GM23338 (cell line): Measurements from ENCODE around the gene VILL. TPM values are rescaled to one million over a fixed set of nuclear protein-coding genes. Genes with fewer than 3 reads are reported as not detected.

ENCODE experiments used
- ATAC-seq: fragments of 200-7000 bp; cut with Tn5 transposase; 3 replicates; pipeline ENCODE4 v1.9.1; 2020
- DNase-seq: peaks from one replicate; pipeline ENCODE4 v3.0.0-alpha.2; 2015; ENCODE audit warnings: low spot score
- H2AFZ ChIP-seq: fragments of 200-600 bp; sonication (generic); 2 replicates; pipeline ENCODE4 v1.8.0; 2016; ENCODE audit warnings: antibody characterized with exemption, mild to moderate bottlenecking, moderate library complexity
- H3F3A ChIP-seq: fragments of 200-600 bp; sonication (generic); replicated peaks from 2 replicates; pipeline ENCODE4 v1.8.0; 2017; ENCODE audit warnings: antibody characterized with exemption, mixed run types, low read depth
- H3K27ac ChIP-seq: fragments of 200-600 bp; sonication (generic); 2 replicates; pipeline ENCODE4 v1.6.1; 2016; ENCODE audit warnings: low read depth
- H3K27me3 ChIP-seq: fragments of 200-600 bp; sonication (generic); 2 replicates; pipeline ENCODE4 v1.8.0; 2016; ENCODE audit warnings: mild to moderate bottlenecking, mixed run types, moderate library complexity; ENCODE audit not compliant: insufficient read depth
- H3K36me3 ChIP-seq: fragments of 200-600 bp; sonication (generic); 2 replicates; pipeline ENCODE4 v1.8.0; 2016; ENCODE audit warnings: mild to moderate bottlenecking; ENCODE audit not compliant: insufficient read depth
- H3K4me1 ChIP-seq: fragments of 200-600 bp; sonication (generic); 2 replicates; pipeline ENCODE4 v1.8.0; 2016; ENCODE audit warnings: mild to moderate bottlenecking, moderate library complexity; ENCODE audit not compliant: insufficient read depth
- H3K4me2 ChIP-seq: fragments of 200-600 bp; sonication (generic); 2 replicates; pipeline ENCODE4 v1.7.1; 2017; ENCODE audit warnings: mixed run types
- H3K4me3 ChIP-seq: fragments of 200-600 bp; sonication (generic); 2 replicates; pipeline ENCODE4 v1.6.1; 2016; ENCODE audit warnings: mixed run types
- H3K79me2 ChIP-seq: fragments of 200-600 bp; sonication (generic); replicated peaks from 2 replicates; pipeline ENCODE4 v1.8.0; 2017; ENCODE audit warnings: mild to moderate bottlenecking; ENCODE audit not compliant: insufficient read depth
- H3K9me2 ChIP-seq: fragments of 200-600 bp; sonication (generic); 2 replicates; pipeline ENCODE4 v1.8.0; 2017; ENCODE audit not compliant: insufficient read depth
- H4K20me1 ChIP-seq: fragments of 200-600 bp; sonication (generic); replicated peaks from 2 replicates; pipeline ENCODE4 v1.8.0; 2017; ENCODE audit warnings: mild to moderate bottlenecking; ENCODE audit not compliant: insufficient read depth
- H3K27ac Mint-ChIP-seq: 2 replicates; pipeline ENCODE4 v1.8.0; 2020; ENCODE audit warnings: inconsistent platforms, mild to moderate bottlenecking, moderate library complexity, mixed read lengths
- H3K27me3 Mint-ChIP-seq: 3 replicates; pipeline ENCODE4 v1.8.0; 2022; ENCODE audit warnings: low read depth, mild to moderate bottlenecking, moderate library complexity, mixed read lengths, inconsistent platforms; ENCODE audit not compliant: insufficient read depth, poor library complexity
- H3K36me3 Mint-ChIP-seq: 3 replicates; pipeline ENCODE4 v1.8.0; 2021; ENCODE audit warnings: low read depth, mild to moderate bottlenecking, inconsistent platforms, moderate library complexity, mixed read lengths
- H3K4me1 Mint-ChIP-seq: 3 replicates; pipeline ENCODE4 v1.8.0; 2020; ENCODE audit warnings: mild to moderate bottlenecking, inconsistent platforms, mixed read lengths
- H3K4me3 Mint-ChIP-seq: 3 replicates; pipeline ENCODE4 v1.8.0; 2021; ENCODE audit warnings: moderate library complexity, mild to moderate bottlenecking, inconsistent platforms, mixed read lengths
- H3K9me3 Mint-ChIP-seq: 3 replicates; pipeline ENCODE4 v1.8.0; 2020; ENCODE audit warnings: moderate library complexity, mild to moderate bottlenecking, inconsistent platforms, mixed read lengths
- CREB1 ChIP-seq: fragments of 250-450 bp; sonication (Bioruptor Pico); IDR thresholded peaks from 2 replicates; pipeline ENCODE4 v1.5.0; 2020; ENCODE audit warnings: low read depth, mild to moderate bottlenecking, moderate library complexity
- ETS1 ChIP-seq: IDR thresholded peaks from 2 replicates; pipeline ENCODE4 v1.6.1; 2016; ENCODE audit warnings: antibody characterized with exemption
- EZH2phosphoT487 ChIP-seq: fragments of 200-600 bp; sonication (generic); IDR thresholded peaks from one replicate; pipeline ENCODE4 v1.8.1; 2018; ENCODE audit warnings: antibody characterized with exemption; ENCODE audit not compliant: unreplicated experiment
- JUNB ChIP-seq: IDR thresholded peaks from one replicate; pipeline ENCODE4 v1.6.1; 2016; ENCODE audit warnings: antibody characterized with exemption; ENCODE audit not compliant: unreplicated experiment
- NANOG ChIP-seq: IDR thresholded peaks from 2 replicates; pipeline ENCODE4 v1.6.1; 2016; ENCODE audit warnings: antibody characterized with exemption, borderline replicate concordance
- POLR2AphosphoS5 ChIP-seq: IDR thresholded peaks from 2 replicates; pipeline ENCODE4 v1.6.1; 2016; ENCODE audit warnings: antibody characterized with exemption, low read depth
- REST ChIP-seq: IDR thresholded peaks from one replicate; pipeline ENCODE4 v1.6.1; 2018; ENCODE audit warnings: antibody characterized with exemption; ENCODE audit not compliant: unreplicated experiment
- STAT1 ChIP-seq: IDR thresholded peaks from one replicate; pipeline ENCODE4 v1.6.1; 2016; ENCODE audit warnings: antibody characterized with exemption; ENCODE audit not compliant: unreplicated experiment
- ZNF114 ChIP-seq: fragments of 250-450 bp; sonication (Bioruptor Pico); IDR thresholded peaks from 2 replicates; pipeline ENCODE4 v1.5.0; 2020; ENCODE audit warnings: mild to moderate bottlenecking, moderate library complexity
- ZNF462 ChIP-seq: fragments of 250-450 bp; sonication (Bioruptor Pico); IDR thresholded peaks from 2 replicates; pipeline ENCODE4 v1.5.0; 2020; ENCODE audit warnings: mild to moderate bottlenecking, moderate library complexity
- polyA plus RNA-seq: library from polyadenylated mRNA; unstranded; fragments of >200 nt; fragmentation: Nextera tagmentation; extraction: Ambion mirVana; gene quantifications from 2 replicates; pipeline ENCODE4 v1.2.1, GENCODE V29; 2016
- total RNA-seq: library from RNA; depleted of rRNA; stranded (reverse); fragments of >200 nt; shearing (Covaris generic); gene quantifications from 2 replicates; pipeline ENCODE4 v1.2.3, GENCODE V29; 2014

Gene VILL
- total and polyA plus RNA-seq, 2 experiments from 2014 or later: 2.7 to 9.8 TPM

DNA sequence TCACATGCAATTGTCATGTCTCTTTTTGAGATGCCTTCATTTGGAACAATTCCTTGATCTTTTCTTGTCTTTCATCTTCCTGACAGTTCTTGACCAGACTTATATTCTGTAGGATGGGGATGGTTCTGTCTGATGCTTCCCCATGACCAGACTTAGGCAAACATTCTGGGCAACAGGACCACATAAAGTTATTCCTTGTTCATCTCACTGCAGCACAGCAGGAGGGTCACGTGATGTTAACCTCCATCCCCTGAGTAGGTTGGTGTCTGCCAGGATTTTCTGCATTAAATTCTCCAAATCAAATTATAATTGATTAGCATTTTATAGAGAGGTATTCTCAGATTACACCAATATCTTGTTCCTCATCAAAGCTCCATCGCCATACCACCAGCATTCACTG, 56.2 kb downstream of the VILL start:
- Mint-ChIP-seq H3K36me3 (peaks cover 4% of the 10 kb centered on the region; the same call in 2 of the 3 replicates), H3K27me3 (no peaks in the 10 kb centered on the region), H3K9me3 (peaks cover 9% of the 10 kb centered on the region), H3K4me3 (no peak overlapping the region), H3K4me1 (no peaks in the 10 kb centered on the region), H3K27ac (no peak overlapping the region)
- Histone ChIP-seq H3K27ac (no peak overlapping the region), H3K79me2 (no peaks in the 10 kb centered on the region), H3K9me2 (no peaks in the 10 kb centered on the region), H3F3A (no peaks in the 10 kb centered on the region), H3K4me1 (no peaks in the 10 kb centered on the region), H2AFZ (no peak overlapping the region), H3K4me2 (no peak overlapping the region), H3K27me3 (no peaks in the 10 kb centered on the region), H3K36me3 (no peaks in the 10 kb centered on the region; the same call in 1 of the 2 replicates), H4K20me1 (no peaks in the 10 kb centered on the region), H3K4me3 (no peak overlapping the region)
- DNase-seq (no peak), ATAC-seq (no peak)
- TF ChIP-seq JUNB (no peak), STAT1 (no peak), ZNF462 (CRISPR knock-in tag) (no peak), ZNF114 (CRISPR knock-in tag) (no peak), ETS1 (no peak), EZH2phosphoT487 (no peak), CREB1 (CRISPR knock-in tag) (no peak), POLR2AphosphoS5 (no peak), NANOG (no peak), REST (no peak)
